ENCODE data around the gene SHBG.

SHBG gene

DNA sequence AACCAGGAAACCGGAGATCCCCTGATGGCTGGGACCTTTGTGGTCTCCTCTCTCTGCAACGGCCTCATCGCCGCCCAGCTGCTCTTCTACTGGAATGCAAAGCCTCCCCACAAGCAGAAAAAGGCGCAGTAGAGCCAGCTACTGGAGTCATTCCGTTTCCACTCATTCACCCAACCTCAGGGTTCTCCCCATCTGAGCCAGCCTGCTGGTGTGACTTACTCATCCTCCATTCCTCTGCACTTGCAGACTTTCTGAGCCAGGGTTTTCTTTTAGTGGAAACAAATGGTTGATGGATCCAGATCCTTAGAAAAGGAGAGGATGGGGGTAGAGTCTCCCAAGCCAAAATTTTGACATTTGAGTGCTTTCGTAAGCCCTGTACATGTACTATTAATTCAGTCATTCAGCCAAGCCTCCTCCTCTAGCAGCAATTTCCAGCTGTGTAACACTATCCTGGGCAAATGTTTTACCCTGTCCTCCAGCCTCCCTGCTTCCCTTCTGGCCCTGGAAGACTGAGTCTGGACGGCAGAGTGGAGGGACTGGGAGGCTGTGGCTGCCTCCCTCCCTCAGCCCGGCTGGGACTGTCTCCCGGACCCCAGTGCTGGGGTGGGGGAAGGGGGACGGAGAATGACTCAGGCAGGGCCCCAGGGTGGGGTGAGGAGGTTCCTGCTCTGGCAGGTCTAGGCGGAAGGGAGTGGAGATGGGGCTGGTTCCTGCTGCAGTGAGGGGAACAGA lies 42.3 kb upstream of the SHBG start:
- no peak for TF ChIP-seq ZNF8 (CRISPR knock-in tag; IDR thresholded peaks at IDR 0.05)
- TF ChIP-seq ISL1 (CRISPR knock-in tag; IDR thresholded peaks at IDR 0.05), result no peak
- TF ChIP-seq, protein P1, sequence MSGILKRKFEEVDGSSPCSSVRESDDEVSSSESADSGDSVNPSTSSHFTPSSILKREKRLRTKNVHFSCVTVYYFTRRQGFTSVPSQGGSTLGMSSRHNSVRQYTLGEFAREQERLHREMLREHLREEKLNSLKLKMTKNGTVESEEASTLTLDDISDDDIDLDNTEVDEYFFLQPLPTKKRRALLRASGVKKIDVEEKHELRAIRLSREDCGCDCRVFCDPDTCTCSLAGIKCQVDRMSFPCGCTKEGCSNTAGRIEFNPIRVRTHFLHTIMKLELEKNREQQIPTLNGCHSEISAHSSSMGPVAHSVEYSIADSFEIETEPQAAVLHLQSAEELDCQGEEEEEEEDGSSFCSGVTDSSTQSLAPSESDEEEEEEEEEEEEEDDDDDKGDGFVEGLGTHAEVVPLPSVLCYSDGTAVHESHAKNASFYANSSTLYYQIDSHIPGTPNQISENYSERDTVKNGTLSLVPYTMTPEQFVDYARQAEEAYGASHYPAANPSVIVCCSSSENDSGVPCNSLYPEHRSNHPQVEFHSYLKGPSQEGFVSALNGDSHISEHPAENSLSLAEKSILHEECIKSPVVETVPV (CRISPR knock-in tag; IDR thresholded peaks at IDR 0.05), result no peak
- no peak for TF ChIP-seq GLIS3 (CRISPR knock-in tag; IDR thresholded peaks at IDR 0.05)
- TF ChIP-seq ZC3H10 (CRISPR knock-in tag; IDR thresholded peaks at IDR 0.05), result no peak
- TF ChIP-seq PPARA (CRISPR knock-in tag; IDR thresholded peaks at IDR 0.05; ENCODE audit: borderline replicate concordance), result no peak
- no peak for TF ChIP-seq CSDC2 (CRISPR knock-in tag; IDR thresholded peaks at IDR 0.05)
- ATAC-seq, result peak; percentile 44

DNA sequence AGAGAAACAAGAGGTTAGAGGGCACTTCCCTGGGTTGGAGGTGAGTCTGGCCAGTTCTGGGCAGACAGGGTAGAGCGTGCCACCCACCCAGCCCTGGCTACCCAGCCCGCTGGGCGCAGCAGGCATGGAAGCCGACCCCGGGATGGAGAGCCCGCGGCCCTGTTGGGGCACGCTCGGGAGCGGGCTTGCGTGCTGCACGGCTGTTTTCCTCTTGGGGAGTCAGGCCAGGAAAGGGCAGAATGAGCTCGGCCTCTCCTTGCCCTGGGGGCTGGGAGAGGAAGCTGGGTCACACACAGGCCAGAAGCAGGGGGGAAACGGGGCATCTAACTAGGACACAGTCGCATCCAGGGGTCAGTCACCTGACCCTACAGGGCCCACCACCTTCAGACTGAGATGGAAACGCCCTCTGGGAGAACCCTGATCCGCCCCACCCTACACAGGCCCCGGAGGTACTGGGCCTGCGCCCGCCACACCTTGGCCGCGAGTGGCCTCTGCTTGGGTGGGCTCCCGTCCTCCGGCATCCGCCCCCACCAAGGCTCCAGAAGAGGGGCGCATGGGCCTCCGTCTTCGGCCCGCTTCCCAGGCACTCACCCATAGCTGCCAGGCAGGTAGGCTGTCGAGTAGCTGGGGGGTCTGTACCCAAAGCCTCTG lies 41.3 kb upstream of the SHBG start:
- ATAC-seq, result no peak
- TF ChIP-seq ZFP30 (CRISPR knock-in tag; IDR thresholded peaks at IDR 0.05) (no peak), RARB (CRISPR knock-in tag; IDR thresholded peaks at IDR 0.05) (no peak), TCF4 (CRISPR knock-in tag; IDR thresholded peaks at IDR 0.05; ENCODE audit: borderline replicate concordance) (no peak), ESRRG (CRISPR knock-in tag; IDR thresholded peaks at IDR 0.05) (no peak), ISL1 (CRISPR knock-in tag; IDR thresholded peaks at IDR 0.05) (no peak), ZFP3 (CRISPR knock-in tag; IDR thresholded peaks at IDR 0.05) (no peak), ZC3H10 (CRISPR knock-in tag; IDR thresholded peaks at IDR 0.05) (no peak), TOX (CRISPR knock-in tag; IDR thresholded peaks at IDR 0.05; ENCODE audit: borderline replicate concordance) (no peak), OSR1 (CRISPR knock-in tag; IDR thresholded peaks at IDR 0.05) (no peak), PPARA (CRISPR knock-in tag; IDR thresholded peaks at IDR 0.05; ENCODE audit: borderline replicate concordance) (no peak)
- TF ChIP-seq, protein P2, sequence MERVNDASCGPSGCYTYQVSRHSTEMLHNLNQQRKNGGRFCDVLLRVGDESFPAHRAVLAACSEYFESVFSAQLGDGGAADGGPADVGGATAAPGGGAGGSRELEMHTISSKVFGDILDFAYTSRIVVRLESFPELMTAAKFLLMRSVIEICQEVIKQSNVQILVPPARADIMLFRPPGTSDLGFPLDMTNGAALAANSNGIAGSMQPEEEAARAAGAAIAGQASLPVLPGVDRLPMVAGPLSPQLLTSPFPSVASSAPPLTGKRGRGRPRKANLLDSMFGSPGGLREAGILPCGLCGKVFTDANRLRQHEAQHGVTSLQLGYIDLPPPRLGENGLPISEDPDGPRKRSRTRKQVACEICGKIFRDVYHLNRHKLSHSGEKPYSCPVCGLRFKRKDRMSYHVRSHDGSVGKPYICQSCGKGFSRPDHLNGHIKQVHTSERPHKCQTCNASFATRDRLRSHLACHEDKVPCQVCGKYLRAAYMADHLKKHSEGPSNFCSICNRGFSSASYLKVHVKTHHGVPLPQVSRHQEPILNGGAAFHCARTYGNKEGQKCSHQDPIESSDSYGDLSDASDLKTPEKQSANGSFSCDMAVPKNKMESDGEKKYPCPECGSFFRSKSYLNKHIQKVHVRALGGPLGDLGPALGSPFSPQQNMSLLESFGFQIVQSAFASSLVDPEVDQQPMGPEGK (CRISPR knock-in tag; IDR thresholded peaks at IDR 0.05; ENCODE audit: borderline replicate concordance), result no peak

DNA sequence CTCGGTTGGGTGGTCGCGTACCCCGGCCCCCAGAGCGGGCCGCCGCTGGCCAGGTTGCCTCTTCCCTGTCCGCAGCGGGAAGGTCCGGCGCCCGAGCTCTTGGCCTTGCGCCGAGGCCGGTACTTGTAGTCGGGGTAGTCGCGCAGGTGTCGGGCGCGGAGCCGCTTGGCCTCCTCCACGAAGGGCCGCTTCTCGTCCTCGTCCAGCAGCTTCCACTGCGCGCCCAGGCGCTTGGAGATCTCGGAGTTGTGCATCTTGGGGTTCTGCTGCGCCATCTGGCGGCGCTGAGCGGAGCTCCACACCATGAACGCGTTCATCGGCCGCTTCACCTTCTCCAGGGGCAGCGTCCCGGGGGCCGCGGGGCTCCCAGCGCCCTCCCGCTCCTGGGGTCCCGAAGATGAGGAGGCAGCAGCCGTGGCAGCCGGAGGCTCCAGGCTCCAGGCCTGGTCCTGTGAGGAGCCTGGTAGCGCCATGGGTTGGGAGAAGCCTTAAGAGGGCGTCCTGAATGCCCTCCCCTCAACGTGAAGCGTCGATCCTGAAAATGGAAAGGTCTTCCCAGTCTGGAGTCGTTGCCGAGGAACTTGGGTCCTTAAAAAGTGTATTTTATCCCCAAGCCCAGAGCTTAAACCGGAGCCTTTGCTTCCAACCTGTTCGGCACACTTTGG lies 40.6 kb upstream of the SHBG start:
- peak; percentile 78 for ATAC-seq
- TF ChIP-seq TCF4 (CRISPR knock-in tag; IDR thresholded peaks at IDR 0.05; ENCODE audit: borderline replicate concordance) (no peak), ARNTL (CRISPR knock-in tag; IDR thresholded peaks at IDR 0.05; ENCODE audit: borderline replicate concordance, low read depth) (no peak), CSDC2 (CRISPR knock-in tag; IDR thresholded peaks at IDR 0.05) (no peak), SNAI2 (CRISPR knock-in tag; IDR thresholded peaks at IDR 0.05) (no peak), PPARA (CRISPR knock-in tag; IDR thresholded peaks at IDR 0.05; ENCODE audit: borderline replicate concordance) (no peak), ZNF565 (CRISPR knock-in tag; conservative IDR thresholded peaks at IDR 0.05; ENCODE audit: low read depth) (no peak), TOX (CRISPR knock-in tag; IDR thresholded peaks at IDR 0.05; ENCODE audit: borderline replicate concordance) (no peak)
- TF ChIP-seq, protein P1 (CRISPR knock-in tag; IDR thresholded peaks at IDR 0.05), result no peak
- TF ChIP-seq, protein P3, sequence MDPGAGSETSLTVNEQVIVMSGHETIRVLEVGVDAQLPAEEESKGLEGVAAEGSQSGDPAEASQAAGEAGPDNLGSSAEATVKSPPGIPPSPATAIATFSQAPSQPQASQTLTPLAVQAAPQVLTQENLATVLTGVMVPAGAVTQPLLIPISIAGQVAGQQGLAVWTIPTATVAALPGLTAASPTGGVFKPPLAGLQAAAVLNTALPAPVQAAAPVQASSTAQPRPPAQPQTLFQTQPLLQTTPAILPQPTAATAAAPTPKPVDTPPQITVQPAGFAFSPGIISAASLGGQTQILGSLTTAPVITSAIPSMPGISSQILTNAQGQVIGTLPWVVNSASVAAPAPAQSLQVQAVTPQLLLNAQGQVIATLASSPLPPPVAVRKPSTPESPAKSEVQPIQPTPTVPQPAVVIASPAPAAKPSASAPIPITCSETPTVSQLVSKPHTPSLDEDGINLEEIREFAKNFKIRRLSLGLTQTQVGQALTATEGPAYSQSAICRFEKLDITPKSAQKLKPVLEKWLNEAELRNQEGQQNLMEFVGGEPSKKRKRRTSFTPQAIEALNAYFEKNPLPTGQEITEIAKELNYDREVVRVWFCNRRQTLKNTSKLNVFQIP (CRISPR knock-in tag; IDR thresholded peaks at IDR 0.05; ENCODE audit: borderline replicate concordance, low read depth), result no peak

All from SK-N-SH treated with all-trans-retinoic acid at 6 μM for 48 hours (cell line).